ENCODE measurements around the gene C1orf21.

Gene C1orf21

DNA sequence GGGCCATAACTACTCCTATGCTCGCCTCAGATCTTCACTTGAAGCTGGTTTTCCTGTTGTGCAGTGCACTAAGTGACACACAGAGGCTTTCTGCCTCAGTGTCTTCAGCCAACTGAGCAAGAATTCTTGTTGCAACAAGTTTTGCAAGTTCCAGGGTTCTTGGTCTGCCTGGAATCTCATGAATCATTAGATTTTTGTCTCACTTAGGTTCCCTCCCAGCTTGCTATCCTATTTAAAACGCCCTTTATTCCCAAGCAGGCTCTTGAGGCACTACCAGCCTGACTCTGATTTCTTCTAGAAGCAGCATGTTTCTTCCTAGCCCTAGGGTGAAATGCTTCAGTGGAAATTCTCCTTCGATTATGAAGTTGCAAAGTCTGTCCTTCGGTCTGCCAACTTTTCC is 158.8 kb downstream of the C1orf21 start:
- DNase-seq, result no peak
- in situ Hi-C loops (cut with HindIII; ENCODE audit: low pct_ligation_motif_present, low sequenced_read_pairs), result no loop called here
- no peaks in the 10 kb centered on the region for H3K36me3 ChIP-seq (replicated peaks)
- no peak overlapping the region for H3K4me3 ChIP-seq (ENCODE audit: low read depth, low read length)
- TF ChIP-seq, protein P1, sequence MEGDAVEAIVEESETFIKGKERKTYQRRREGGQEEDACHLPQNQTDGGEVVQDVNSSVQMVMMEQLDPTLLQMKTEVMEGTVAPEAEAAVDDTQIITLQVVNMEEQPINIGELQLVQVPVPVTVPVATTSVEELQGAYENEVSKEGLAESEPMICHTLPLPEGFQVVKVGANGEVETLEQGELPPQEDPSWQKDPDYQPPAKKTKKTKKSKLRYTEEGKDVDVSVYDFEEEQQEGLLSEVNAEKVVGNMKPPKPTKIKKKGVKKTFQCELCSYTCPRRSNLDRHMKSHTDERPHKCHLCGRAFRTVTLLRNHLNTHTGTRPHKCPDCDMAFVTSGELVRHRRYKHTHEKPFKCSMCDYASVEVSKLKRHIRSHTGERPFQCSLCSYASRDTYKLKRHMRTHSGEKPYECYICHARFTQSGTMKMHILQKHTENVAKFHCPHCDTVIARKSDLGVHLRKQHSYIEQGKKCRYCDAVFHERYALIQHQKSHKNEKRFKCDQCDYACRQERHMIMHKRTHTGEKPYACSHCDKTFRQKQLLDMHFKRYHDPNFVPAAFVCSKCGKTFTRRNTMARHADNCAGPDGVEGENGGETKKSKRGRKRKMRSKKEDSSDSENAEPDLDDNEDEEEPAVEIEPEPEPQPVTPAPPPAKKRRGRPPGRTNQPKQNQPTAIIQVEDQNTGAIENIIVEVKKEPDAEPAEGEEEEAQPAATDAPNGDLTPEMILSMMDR (IDR thresholded peaks at IDR 0.05; ENCODE audit: low read depth, low read length, missing control alignments), result no peak
- H3K27me3 ChIP-seq (replicated peaks), result no peaks in the 10 kb centered on the region
- no peak overlapping the region for H3K27ac ChIP-seq

DNA sequence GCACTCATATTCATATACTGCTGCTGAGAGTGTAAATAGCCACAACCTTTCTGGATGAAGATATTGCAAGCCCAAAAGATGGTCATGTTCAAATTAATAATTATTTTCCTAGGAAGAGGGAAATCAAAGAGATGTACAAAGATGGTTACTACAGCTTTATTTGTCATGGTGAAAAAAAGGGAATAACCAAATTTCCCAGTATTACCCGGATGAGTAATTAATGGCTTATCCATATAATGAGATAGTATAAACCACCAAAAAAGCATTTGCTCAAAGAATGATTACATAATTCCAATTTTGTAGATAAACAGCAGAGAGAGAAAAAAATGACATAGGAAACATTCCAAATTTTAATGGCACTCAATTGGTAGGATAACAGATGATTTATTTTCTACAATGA is 165.6 kb downstream of the C1orf21 start:
- no peaks in the 10 kb centered on the region for H3K27me3 ChIP-seq (replicated peaks)
- TF ChIP-seq, protein P1 (IDR thresholded peaks at IDR 0.05; ENCODE audit: low read depth, low read length, missing control alignments), result no peak
- no peak for DNase-seq
- no peak overlapping the region for H3K4me3 ChIP-seq (ENCODE audit: low read depth, low read length)
- no peaks in the 10 kb centered on the region for H3K36me3 ChIP-seq (replicated peaks)
- no peak overlapping the region for H3K27ac ChIP-seq
- in situ Hi-C loops (cut with HindIII; ENCODE audit: low pct_ligation_motif_present, low sequenced_read_pairs), result no loop called here

DNA sequence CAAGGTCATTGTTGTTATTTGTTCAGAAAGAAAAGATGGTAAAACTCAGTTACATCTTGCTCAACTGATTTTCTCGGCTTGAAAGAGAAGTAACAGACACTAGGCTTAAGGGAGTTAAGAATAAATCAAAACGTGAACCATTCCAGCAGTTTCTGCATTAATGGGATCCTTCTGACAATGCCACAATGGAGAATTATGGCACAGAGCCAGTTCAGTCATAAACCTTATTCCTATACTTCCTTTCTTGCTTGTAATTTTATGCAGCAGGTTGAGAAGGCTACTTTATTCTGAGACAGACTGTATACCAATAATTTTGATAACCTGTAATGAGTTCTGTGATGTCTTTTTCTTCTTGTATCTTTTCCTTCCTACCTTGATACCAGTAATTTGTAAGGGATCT is 167.0 kb downstream of the C1orf21 start:
- H3K4me3 ChIP-seq (ENCODE audit: low read depth, low read length), result no peak overlapping the region
- no peaks in the 10 kb centered on the region for H3K36me3 ChIP-seq (replicated peaks)
- H3K27ac ChIP-seq, result no peak overlapping the region
- DNase-seq, result no peak
- H3K27me3 ChIP-seq (replicated peaks), result no peaks in the 10 kb centered on the region
- TF ChIP-seq, protein P1 (IDR thresholded peaks at IDR 0.05; ENCODE audit: low read depth, low read length, missing control alignments), result no peak
- in situ Hi-C loops (cut with HindIII; ENCODE audit: low pct_ligation_motif_present, low sequenced_read_pairs), result no loop called here

DNA sequence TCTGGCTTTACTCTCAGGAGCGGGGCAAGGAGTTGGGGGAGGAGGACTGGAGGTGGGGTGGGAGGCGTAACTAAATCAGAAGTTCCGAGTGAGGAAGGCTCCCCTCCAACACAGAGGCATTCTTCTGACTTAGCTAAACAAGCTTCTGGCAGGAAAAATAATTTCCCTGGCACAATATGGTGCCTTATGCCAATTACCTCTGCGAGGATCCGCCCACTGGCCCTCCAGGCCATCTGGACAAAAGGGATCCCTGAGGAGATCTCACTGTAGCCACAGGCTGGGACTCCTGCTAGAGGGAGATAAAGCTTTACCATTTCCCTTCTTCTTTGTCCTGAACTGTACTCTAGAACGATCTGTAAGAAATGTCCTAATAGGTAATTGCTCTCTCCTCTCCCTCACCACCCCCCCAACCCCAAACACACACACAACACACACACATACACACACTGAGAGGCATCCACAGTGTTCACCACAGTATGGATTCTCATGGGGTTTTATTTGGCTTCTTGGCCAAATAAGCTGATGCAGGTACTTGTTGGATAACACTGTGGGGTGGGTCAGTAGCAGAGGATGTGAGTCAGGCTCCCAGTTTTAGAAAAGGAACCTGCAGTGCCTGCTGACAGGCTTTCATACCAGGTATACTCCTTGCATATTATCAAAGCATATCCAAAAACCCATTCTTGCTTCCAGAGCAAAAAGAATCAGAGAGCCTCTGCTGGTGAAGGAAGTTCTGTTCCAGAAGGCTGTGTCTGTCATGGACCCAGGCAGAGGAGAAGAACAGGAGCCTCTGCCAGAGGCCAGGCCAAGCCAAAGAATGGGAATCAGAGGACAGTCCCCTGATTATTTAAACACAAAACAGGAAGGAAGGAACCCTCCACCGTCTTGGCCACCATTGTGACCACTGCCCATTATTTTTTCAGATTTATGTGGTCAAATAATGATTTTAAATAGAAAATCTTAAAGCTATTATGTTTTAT is 169.1 kb downstream of the C1orf21 start:
- in situ Hi-C loops (cut with HindIII; ENCODE audit: low pct_ligation_motif_present, low sequenced_read_pairs), result no loop called here
- H3K36me3 ChIP-seq (replicated peaks), result no peaks in the 10 kb centered on the region
- no peak overlapping the region for H3K4me3 ChIP-seq (ENCODE audit: low read depth, low read length)
- H3K27ac ChIP-seq, result no peak overlapping the region
- H3K27me3 ChIP-seq (replicated peaks), result no peaks in the 10 kb centered on the region
- DNase-seq, result no peak
- TF ChIP-seq, protein P1 (IDR thresholded peaks at IDR 0.05; ENCODE audit: low read depth, low read length, missing control alignments), result no peak

DNA sequence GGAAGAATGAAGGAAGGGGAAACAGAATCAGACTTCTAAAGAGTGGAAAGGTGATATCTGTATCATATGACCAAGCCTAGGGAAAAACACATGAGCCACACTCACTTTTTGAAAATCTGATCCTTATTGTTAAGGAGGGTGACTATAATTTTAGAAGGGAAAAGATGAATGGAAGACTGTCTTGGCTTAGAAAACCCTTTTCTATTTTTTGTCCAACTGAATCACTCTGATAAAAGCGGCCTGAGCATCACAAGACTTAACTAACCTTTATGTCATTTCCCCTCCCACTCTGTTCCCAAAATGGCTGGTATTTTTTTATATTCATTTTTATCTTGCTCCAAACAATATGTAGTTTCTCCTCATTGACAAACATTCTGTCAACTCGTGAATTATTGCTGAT is 169.8 kb downstream of the C1orf21 start:
- no peaks in the 10 kb centered on the region for H3K27me3 ChIP-seq (replicated peaks)
- no peak overlapping the region for H3K4me3 ChIP-seq (ENCODE audit: low read depth, low read length)
- in situ Hi-C loops (cut with HindIII; ENCODE audit: low pct_ligation_motif_present, low sequenced_read_pairs), result no loop called here
- DNase-seq, result no peak
- TF ChIP-seq, protein P1 (IDR thresholded peaks at IDR 0.05; ENCODE audit: low read depth, low read length, missing control alignments), result no peak
- no peak overlapping the region for H3K27ac ChIP-seq
- no peaks in the 10 kb centered on the region for H3K36me3 ChIP-seq (replicated peaks)

Data from brain microvascular endothelial cell (primary cell).